AG08395 (cell line): Measurements from ENCODE around the gene CDHR2.
A peak's percentile ranks its signal among the peaks of the same experiment; 100 is the strongest.
"Not testable (repeated sequence)": the region's sequence is repeated elsewhere in the genome, so short reads cannot be mapped to it uniquely, and the experiment has no call there.

Source experiments
- DNase-seq: peaks from one replicate; pipeline ENCODE4 v3.0.0; 2012; ENCODE audit warnings: mixed read lengths, low spot score

The CDHR2 gene

GRCh38 chr5:176596689-176597416, 47.7 kb downstream of the CDHR2 start:
- peak; percentile 31 for DNase-seq

GRCh38 chr5:176597417-176598389, 48.6 kb downstream of the CDHR2 start:
- DNase-seq: no peak

GRCh38 chr5:176599749-176600430, 50.7 kb downstream of the CDHR2 start:
- not testable (repeated sequence) for DNase-seq

GRCh38 chr5:176601901-176602482, 52.9 kb downstream of the CDHR2 start:
- DNase-seq: no peak

- no peak for DNase-seq
Measured at GRCh38 chr5:176603091-176603490, 53.9 kb downstream of the CDHR2 start.

GRCh38 chr5:176606032-176606431, 56.9 kb downstream of the CDHR2 start:
- no peak for DNase-seq

- no peak for DNase-seq
Measured at GRCh38 chr5:176606875-176607274, 57.7 kb downstream of the CDHR2 start.

- no peak for DNase-seq
Measured at GRCh38 chr5:176608142-176608705, 59.1 kb downstream of the CDHR2 start.

GRCh38 chr5:176608937-176609723, 60.0 kb downstream of the CDHR2 start:
- DNase-seq: no peak

GRCh38 chr5:176609724-176610434, 60.7 kb downstream of the CDHR2 start, which contains the start of gene GPRIN1:
TSS of gene GPRIN1 (minus strand) at chr5:176610156. CDS start at chr5:176599834, 10,322 bp downstream.
- peak; percentile 96 for DNase-seq

GRCh38 chr5:176610435-176610773, 61.3 kb downstream of the CDHR2 start:
- no peak for DNase-seq

- peak; percentile 83 for DNase-seq
Measured at GRCh38 chr5:176611435-176611834, 62.3 kb downstream of the CDHR2 start.

GRCh38 chr5:176612008-176612407, 62.9 kb downstream of the CDHR2 start:
- DNase-seq: no peak

GRCh38 chr5:176612855-176613254, 63.7 kb downstream of the CDHR2 start:
- DNase-seq: no peak

GRCh38 chr5:176614805-176615478, 65.8 kb downstream of the CDHR2 start:
- DNase-seq: peak; percentile 84

- DNase-seq: no peak
Measured at GRCh38 chr5:176616511-176616910, 67.4 kb downstream of the CDHR2 start.

- no peak for DNase-seq
Measured at GRCh38 chr5:176618783-176619182, 69.6 kb downstream of the CDHR2 start.

GRCh38 chr5:176619203-176619568, 70.0 kb downstream of the CDHR2 start:
- peak; percentile 79 for DNase-seq

- DNase-seq: no peak
Measured at GRCh38 chr5:176619569-176620332, 70.6 kb downstream of the CDHR2 start.
